Caki2 (cell line): ENCODE measurements around the gene ATRN. TPM values are rescaled to one million over a fixed set of nuclear protein-coding genes. Genes with fewer than 3 reads are reported as not detected.
"Not testable (repeated sequence)": the region's sequence is repeated elsewhere in the genome, so short reads cannot be mapped to it uniquely, and the experiment has no call there.

Experiments used
- DNase-seq: peaks from one replicate; pipeline ENCODE4 v3.0.0-alpha.2; 2015; ENCODE audit warnings: low read depth
- in situ Hi-C: cut with HindIII; loops from 2 replicates; pipeline ENCODE4 v1.10.0; 2016; ENCODE audit warnings: low sequenced_read_pairs, low pct_unique_long_range_greater_than_20kb, mixed read lengths
- total RNA-seq: library from RNA; depleted of rRNA; stranded (reverse); fragments of >200 nt; shearing (Covaris generic); gene quantifications from 2 replicates; pipeline ENCODE4 v1.2.3, GENCODE V29; 2014; ENCODE audit warnings: low replicate concordance

The ATRN gene
- total RNA-seq, 1 experiment from 2014 or later = 15.3 TPM

GRCh38 chr20:3502878-3503277 is 32.1 kb downstream of the ATRN start:
- in situ Hi-C loops = no loop called here

GRCh38 chr20:3505148-3505547 is 34.3 kb downstream of the ATRN start:
- DNase-seq = no peak
- in situ Hi-C loops = no loop called here

More at GRCh38 chr20:3502878-3503277, 32.1 kb downstream of the ATRN start:
- DNase-seq = no peak

- in situ Hi-C loops = no loop called here
- DNase-seq = no peak
Measured at GRCh38 chr20:3509064-3509463, 38.2 kb downstream of the ATRN start.

GRCh38 chr20:3510110-3510509 is 39.3 kb downstream of the ATRN start:
- no peak for DNase-seq
- in situ Hi-C loops = no loop called here

GRCh38 chr20:3512239-3512638 is 41.4 kb downstream of the ATRN start:
- DNase-seq, in situ Hi-C loops: not testable (repeated sequence)

- no peak for DNase-seq
- in situ Hi-C loops = no loop called here
Measured at GRCh38 chr20:3514012-3514642, 43.3 kb downstream of the ATRN start.

- in situ Hi-C loops = no loop called here
- no peak for DNase-seq
Measured at GRCh38 chr20:3515379-3516170, 44.8 kb downstream of the ATRN start.

- in situ Hi-C loops = no loop called here
- no peak for DNase-seq
Measured at GRCh38 chr20:3521852-3522740, 51.3 kb downstream of the ATRN start.

GRCh38 chr20:3524696-3525095 is 53.9 kb downstream of the ATRN start:
- DNase-seq, in situ Hi-C loops: not testable (repeated sequence)

- in situ Hi-C loops = no loop called here
- no peak for DNase-seq
Measured at GRCh38 chr20:3532089-3532615, 61.3 kb downstream of the ATRN start.

GRCh38 chr20:3537733-3538132 is 66.9 kb downstream of the ATRN start:
- DNase-seq, in situ Hi-C loops: not testable (repeated sequence)

GRCh38 chr20:3539311-3540107 is 68.7 kb downstream of the ATRN start:
- in situ Hi-C loops = no loop called here
- no peak for DNase-seq

GRCh38 chr20:3541887-3542721 is 71.3 kb downstream of the ATRN start:
- DNase-seq = no peak
- in situ Hi-C loops = no loop called here

- peak; percentile 18 for DNase-seq
- in situ Hi-C loops = no loop called here
Measured at GRCh38 chr20:3543901-3544507, 73.2 kb downstream of the ATRN start.

GRCh38 chr20:3545401-3545925 is 74.6 kb downstream of the ATRN start:
- in situ Hi-C loops = no loop called here
- no peak for DNase-seq

GRCh38 chr20:3547906-3548305 is 77.1 kb downstream of the ATRN start:
- no peak for DNase-seq
- in situ Hi-C loops = no loop called here
